SK-N-SH (cell line): ENCODE data around the gene CTBP2. TPM values are rescaled to one million over a fixed set of nuclear protein-coding genes. Genes with fewer than 3 reads are reported as not detected.

Experiments
- CTCF ChIA-PET: fragments of 300-600, 350-600 bp; formaldehyde crosslinking; extraction: SDS; loops from one replicate; lab custom pipeline; 2021; lab: Yijun Ruan, JAX
- POLR2A ChIA-PET: fragments of 350-600 bp; sonication (Branson Sonifier 250); formaldehyde crosslinking; extraction: SDS; loops from one replicate; lab custom pipeline; 2020; ENCODE audit warnings: antibody characterized with exemption, inconsistent platforms; lab: Yijun Ruan, JAX
- DNase-seq: peaks from one replicate; pipeline ENCODE4 v3.0.0; 2012
- H2AFZ ChIP-seq: fragments of 200-600 bp; sonication (generic); 2 replicates; pipeline ENCODE4 v1.8.1; 2016; ENCODE audit warnings: antibody characterized with exemption, mild to moderate bottlenecking, low read depth
- H3F3A ChIP-seq: fragments of 200-600 bp; sonication (generic); replicated peaks from 2 replicates; pipeline ENCODE3; 2016; ENCODE audit warnings: antibody characterized with exemption, mild to moderate bottlenecking; ENCODE audit not compliant: insufficient read depth
- H3K27ac ChIP-seq, 2 experiments: fragments of 200-500 bp in 1 of 2; fragments of 200-600 bp in 1 of 2; sonication (Bioruptor generic) in 1 of 2; sonication (generic), shearing (Covaris generic) in 1 of 2; 2 replicates each; pipeline versions ENCODE4 v1.5.1 to v1.6.1; 2014 to 2016; ENCODE audit warnings: low read depth in 2 of 2, inconsistent platforms in 1 of 2, low read length in 1 of 2, mild to moderate bottlenecking in 1 of 2, mixed read lengths in 1 of 2
- H3K27me3 ChIP-seq: fragments of 200-600 bp; sonication (generic), shearing (Covaris generic); 2 replicates; pipeline ENCODE4 v1.6.1; 2016; ENCODE audit warnings: mixed run types; ENCODE audit not compliant: insufficient read depth
- H3K36me3 ChIP-seq, 2 experiments: fragments of 200-500 bp in 1 of 2; fragments of 200-600 bp in 1 of 2; sonication (Bioruptor generic) in 1 of 2; sonication (generic) in 1 of 2; replicated peaks in 1 of 2; 2 replicates each; pipeline versions ENCODE3 to v1.5.1; 2014 to 2016; ENCODE audit warnings: low read length in 1 of 2, mild to moderate bottlenecking in 1 of 2; ENCODE audit not compliant: insufficient read depth in 2 of 2, control insufficient read depth in 1 of 2
- H3K4me1 ChIP-seq, 2 experiments: fragments of 200-500 bp in 1 of 2; fragments of 200-600 bp in 1 of 2; sonication (Bioruptor generic) in 1 of 2; sonication (generic), shearing (Covaris generic) in 1 of 2; 2 replicates each; pipeline versions ENCODE4 v1.5.1 to v1.6.1; 2014 to 2016; ENCODE audit warnings: low read depth in 1 of 2, low read length in 1 of 2, mixed run types in 1 of 2; ENCODE audit not compliant: insufficient read depth in 2 of 2, control insufficient read depth in 1 of 2
- H3K4me2 ChIP-seq: fragments of 200-600 bp; sonication (generic), shearing (Covaris generic); 2 replicates; pipeline ENCODE4 v1.6.1; 2017; ENCODE audit warnings: mixed run types
- H3K4me3 ChIP-seq, 2 experiments: fragments of 200-500 bp in 1 of 2; fragments of 200-600 bp in 1 of 2; sonication (Bioruptor generic) in 1 of 2; sonication (generic), shearing (Covaris generic) in 1 of 2; 2 replicates each; pipeline versions ENCODE4 v1.5.1 to v1.8.1; 2014 to 2016; ENCODE audit warnings: low read depth in 2 of 2, inconsistent platforms in 1 of 2, low read length in 1 of 2, mild to moderate bottlenecking in 1 of 2, mixed read lengths in 1 of 2, moderate library complexity in 1 of 2
- H3K79me2 ChIP-seq: fragments of 200-600 bp; sonication (generic); 2 replicates; pipeline ENCODE4 v1.8.1; 2017; ENCODE audit warnings: mild to moderate bottlenecking; ENCODE audit not compliant: insufficient read depth
- H3K9ac ChIP-seq: fragments of 200-600 bp; sonication (generic); 2 replicates; pipeline ENCODE4 v1.6.1; 2017; ENCODE audit warnings: mixed run types
- H3K9me2 ChIP-seq: fragments of 200-600 bp; sonication (generic); 2 replicates; pipeline ENCODE4 v1.6.1; 2017; ENCODE audit warnings: mixed run types
- H3K9me3 ChIP-seq: fragments of 200-600 bp; sonication (generic); 2 replicates; pipeline ENCODE4 v1.6.1; 2017; ENCODE audit warnings: mixed run types, mild to moderate bottlenecking, moderate library complexity
- H4K20me1 ChIP-seq: fragments of 200-600 bp; sonication (generic); 2 replicates; pipeline ENCODE4 v1.6.1; 2017; ENCODE audit warnings: mild to moderate bottlenecking, mixed run types; ENCODE audit not compliant: insufficient read depth
- FOXJ3 ChIP-seq: sonication (generic); formaldehyde crosslinking; IDR thresholded peaks from 2 replicates; pipeline ENCODE4 v1.5.1; 2020; ENCODE audit warnings: mild to moderate bottlenecking, missing genetic modification reagents
- FOXM1 ChIP-seq: IDR thresholded peaks from 2 replicates; pipeline ENCODE4 v1.4.0; 2012; ENCODE audit warnings: low read depth, mild to moderate bottlenecking
- MXI1 ChIP-seq: IDR thresholded peaks from 2 replicates; pipeline ENCODE4 v1.6.1; 2012; ENCODE audit warnings: mild to moderate bottlenecking, low read depth, low read length, improper control_type of control experiment
- POLR2AphosphoS5 ChIP-seq: IDR thresholded peaks from 2 replicates; pipeline ENCODE4 v1.6.1; 2012; ENCODE audit warnings: low read depth, low read length
- RXRA ChIP-seq: IDR thresholded peaks from 2 replicates; pipeline ENCODE4 v1.4.0; 2012; ENCODE audit warnings: low read depth, mild to moderate bottlenecking, borderline replicate concordance
- SIN3A ChIP-seq: IDR thresholded peaks from 2 replicates; pipeline ENCODE4 v1.6.1; 2012; ENCODE audit warnings: low read depth, mild to moderate bottlenecking, low read length, moderate library complexity, borderline replicate concordance
- USF1 ChIP-seq: IDR thresholded peaks from 2 replicates; pipeline ENCODE4 v1.4.0; 2012; ENCODE audit warnings: low read depth, borderline replicate concordance
- YY1 ChIP-seq: IDR thresholded peaks from 2 replicates; pipeline ENCODE4 v1.4.0; 2012; ENCODE audit warnings: low read depth, mild to moderate bottlenecking
- WGBS: methylation state at CpG from one replicate; pipeline ENCODE4 v1.1.6; 2017; ENCODE audit warnings: low lambda C conversion rate; 5-methylcytosine and 5-hydroxymethylcytosine counted together
- polyA plus RNA-seq, 3 experiments: library from polyadenylated mRNA; depleted of rRNA; stranded (reverse); fragments of >200 nt; gene quantifications; 2 replicates each; pipeline ENCODE4 v1.2.3, GENCODE V29; 2012
- small RNA-seq, 7 experiments: library from RNA; depleted of rRNA; stranded (forward); fragments of <200 nt; gene quantifications; one replicate each; pipeline ENCODE3, GENCODE V24; 2012

The CTBP2 gene
- polyA plus RNA-seq, 1 of the 3 experiments (the other 2 are of a cell fraction), result 69.7 TPM

- H3K9ac ChIP-seq, result no peak overlapping the region
- peaks cover 89% of the 10 kb centered on the region for H4K20me1 ChIP-seq
- no peaks in the 10 kb centered on the region for H3K27me3 ChIP-seq
- no peak overlapping the region for H2AFZ ChIP-seq
- H3K79me2 ChIP-seq, result peaks cover 99% of the 10 kb centered on the region
- no peak for DNase-seq
- no peak overlapping the region for H3K4me3 ChIP-seq
- 96% methylated on average over 7 of the region's 7 CpGs for WGBS
- no peak overlapping the region for H3K4me2 ChIP-seq
- POLR2A ChIA-PET, result no interaction called here
- H3K9me3 ChIP-seq, result no peaks in the 10 kb centered on the region
- TF ChIP-seq USF1, result no peak
- TF ChIP-seq POLR2AphosphoS5, result no peak
- no peak for TF ChIP-seq SIN3A
- no peak for TF ChIP-seq RXRA
- TF ChIP-seq FOXM1, result no peak
- TF ChIP-seq, all 33 proteins: peak for 0
- no peaks in the 10 kb centered on the region for H3F3A ChIP-seq
- no peak overlapping the region for H3K27ac ChIP-seq
- H3K9me2 ChIP-seq, result no peaks in the 10 kb centered on the region
- H3K4me1 ChIP-seq, result no peaks in the 10 kb centered on the region; a peak in 2 of 4 replicates
- CTCF ChIA-PET, result interaction anchor here (0.6 to 1.3 kb wide), 2 partner anchors 111 to 1506 kb away, joined by 3 read pairs; no protein-coding TSS in a partner anchor
- H3K36me3 ChIP-seq, result no peaks in the 10 kb centered on the region
These were observed 223.6 kb downstream of the CTBP2 start for GRCh38 chr10:124936813-124937212.

- no peaks in the 10 kb centered on the region for H3K9me3 ChIP-seq
- WGBS, result 91% methylated on average over 2 of the region's 2 CpGs
- H2AFZ ChIP-seq, result no peak overlapping the region
- peaks cover 0 to 4% of the 10 kb centered on the region in 2 experiments for H3K36me3 ChIP-seq
- H3K4me1 ChIP-seq, result no peaks in the 10 kb centered on the region; a peak in 2 of 4 replicates
- H3K4me2 ChIP-seq, result no peak overlapping the region
- no peak for DNase-seq
- peaks cover 99% of the 10 kb centered on the region for H3K79me2 ChIP-seq
- CTCF ChIA-PET, result no interaction called here
- H4K20me1 ChIP-seq, result peaks cover 92% of the 10 kb centered on the region
- no peak for TF ChIP-seq FOXJ3 (CRISPR knock-in tag)
- TF ChIP-seq MXI1, result no peak
- TF ChIP-seq YY1, result no peak
- TF ChIP-seq, all 33 proteins: peak for 0
- Histone ChIP-seq H3K27ac (no peak overlapping the region), H3K4me3 (no peak overlapping the region), H3K9ac (no peak overlapping the region), H3K9me2 (no peaks in the 10 kb centered on the region), H3K27me3 (no peaks in the 10 kb centered on the region), H3F3A (no peaks in the 10 kb centered on the region)
- POLR2A ChIA-PET, result no interaction called here
These were observed 224.4 kb downstream of the CTBP2 start for GRCh38 chr10:124935946-124936345.

Small RNA genes lying within 50 kb of the gene (small RNA-seq; reads per million reads assigned to genes)
- gene MIR4296 (0 reads per million in 7 experiments), gene MRPS21P6 (0 reads per million in 7 experiments)

Other genes starting within 250 kb of the CTBP2 start
- 6.2 and 8.1 TPM in 2 replicates for gene ZRANB1, start 218.4 kb downstream of the CTBP2 start, polyA plus RNA-seq (2012; rRNA removed)